GM23338 (cell line): ENCODE data around the gene PIGB. TPM values are rescaled to one million over a fixed set of nuclear protein-coding genes. Genes with fewer than 3 reads are reported as not detected.
A peak's percentile ranks its signal among the peaks of the same experiment; 100 is the strongest.

Source experiments
- ATAC-seq: fragments of 200-7000 bp; cut with Tn5 transposase; 3 replicates; pipeline ENCODE4 v1.9.1; 2020
- DNase-seq: peaks from one replicate; pipeline ENCODE4 v3.0.0-alpha.2; 2015; ENCODE audit warnings: low spot score
- H2AFZ ChIP-seq: fragments of 200-600 bp; sonication (generic); 2 replicates; pipeline ENCODE4 v1.8.0; 2016; ENCODE audit warnings: antibody characterized with exemption, mild to moderate bottlenecking, moderate library complexity
- H3F3A ChIP-seq: fragments of 200-600 bp; sonication (generic); replicated peaks from 2 replicates; pipeline ENCODE4 v1.8.0; 2017; ENCODE audit warnings: antibody characterized with exemption, mixed run types, low read depth
- H3K27ac ChIP-seq: fragments of 200-600 bp; sonication (generic); 2 replicates; pipeline ENCODE4 v1.6.1; 2016; ENCODE audit warnings: low read depth
- H3K27me3 ChIP-seq: fragments of 200-600 bp; sonication (generic); 2 replicates; pipeline ENCODE4 v1.8.0; 2016; ENCODE audit warnings: mild to moderate bottlenecking, mixed run types, moderate library complexity; ENCODE audit not compliant: insufficient read depth
- H3K36me3 ChIP-seq: fragments of 200-600 bp; sonication (generic); 2 replicates; pipeline ENCODE4 v1.8.0; 2016; ENCODE audit warnings: mild to moderate bottlenecking; ENCODE audit not compliant: insufficient read depth
- H3K4me1 ChIP-seq: fragments of 200-600 bp; sonication (generic); 2 replicates; pipeline ENCODE4 v1.8.0; 2016; ENCODE audit warnings: mild to moderate bottlenecking, moderate library complexity; ENCODE audit not compliant: insufficient read depth
- H3K4me2 ChIP-seq: fragments of 200-600 bp; sonication (generic); 2 replicates; pipeline ENCODE4 v1.7.1; 2017; ENCODE audit warnings: mixed run types
- H3K4me3 ChIP-seq: fragments of 200-600 bp; sonication (generic); 2 replicates; pipeline ENCODE4 v1.6.1; 2016; ENCODE audit warnings: mixed run types
- H3K79me2 ChIP-seq: fragments of 200-600 bp; sonication (generic); replicated peaks from 2 replicates; pipeline ENCODE4 v1.8.0; 2017; ENCODE audit warnings: mild to moderate bottlenecking; ENCODE audit not compliant: insufficient read depth
- H3K9me2 ChIP-seq: fragments of 200-600 bp; sonication (generic); 2 replicates; pipeline ENCODE4 v1.8.0; 2017; ENCODE audit not compliant: insufficient read depth
- H4K20me1 ChIP-seq: fragments of 200-600 bp; sonication (generic); replicated peaks from 2 replicates; pipeline ENCODE4 v1.8.0; 2017; ENCODE audit warnings: mild to moderate bottlenecking; ENCODE audit not compliant: insufficient read depth
- H3K27ac Mint-ChIP-seq: 2 replicates; pipeline ENCODE4 v1.8.0; 2020; ENCODE audit warnings: inconsistent platforms, mild to moderate bottlenecking, moderate library complexity, mixed read lengths
- H3K27me3 Mint-ChIP-seq: 3 replicates; pipeline ENCODE4 v1.8.0; 2022; ENCODE audit warnings: low read depth, mild to moderate bottlenecking, moderate library complexity, mixed read lengths, inconsistent platforms; ENCODE audit not compliant: insufficient read depth, poor library complexity
- H3K36me3 Mint-ChIP-seq: 3 replicates; pipeline ENCODE4 v1.8.0; 2021; ENCODE audit warnings: low read depth, mild to moderate bottlenecking, inconsistent platforms, moderate library complexity, mixed read lengths
- H3K4me1 Mint-ChIP-seq: 3 replicates; pipeline ENCODE4 v1.8.0; 2020; ENCODE audit warnings: mild to moderate bottlenecking, inconsistent platforms, mixed read lengths
- H3K4me3 Mint-ChIP-seq: 3 replicates; pipeline ENCODE4 v1.8.0; 2021; ENCODE audit warnings: moderate library complexity, mild to moderate bottlenecking, inconsistent platforms, mixed read lengths
- H3K9me3 Mint-ChIP-seq: 3 replicates; pipeline ENCODE4 v1.8.0; 2020; ENCODE audit warnings: moderate library complexity, mild to moderate bottlenecking, inconsistent platforms, mixed read lengths
- NANOG ChIP-seq: IDR thresholded peaks from 2 replicates; pipeline ENCODE4 v1.6.1; 2016; ENCODE audit warnings: antibody characterized with exemption, borderline replicate concordance
- POLR2AphosphoS5 ChIP-seq: IDR thresholded peaks from 2 replicates; pipeline ENCODE4 v1.6.1; 2016; ENCODE audit warnings: antibody characterized with exemption, low read depth
- STAT1 ChIP-seq: IDR thresholded peaks from one replicate; pipeline ENCODE4 v1.6.1; 2016; ENCODE audit warnings: antibody characterized with exemption; ENCODE audit not compliant: unreplicated experiment
- ZNF114 ChIP-seq: fragments of 250-450 bp; sonication (Bioruptor Pico); IDR thresholded peaks from 2 replicates; pipeline ENCODE4 v1.5.0; 2020; ENCODE audit warnings: mild to moderate bottlenecking, moderate library complexity
- ZNF331 ChIP-seq: fragments of 250-450 bp; sonication (Bioruptor Pico); IDR thresholded peaks from 2 replicates; pipeline ENCODE4 v1.5.0; 2020; ENCODE audit warnings: low read depth, mild to moderate bottlenecking, moderate library complexity
- ZNF462 ChIP-seq: fragments of 250-450 bp; sonication (Bioruptor Pico); IDR thresholded peaks from 2 replicates; pipeline ENCODE4 v1.5.0; 2020; ENCODE audit warnings: mild to moderate bottlenecking, moderate library complexity
- polyA plus RNA-seq: library from polyadenylated mRNA; unstranded; fragments of >200 nt; fragmentation: Nextera tagmentation; extraction: Ambion mirVana; gene quantifications from 2 replicates; pipeline ENCODE4 v1.2.1, GENCODE V29; 2016
- total RNA-seq: library from RNA; depleted of rRNA; stranded (reverse); fragments of >200 nt; shearing (Covaris generic); gene quantifications from 2 replicates; pipeline ENCODE4 v1.2.3, GENCODE V29; 2014
- TF ChIP-seq, protein P1 (sequence below): IDR thresholded peaks from one replicate; pipeline ENCODE4 v1.6.1; 2018; ENCODE audit warnings: antibody characterized with exemption; ENCODE audit not compliant: unreplicated experiment
- TF ChIP-seq, protein P2 (sequence below), 2 experiments: fragments of 200-600 bp in 1 of 2; sonication (generic) in 1 of 2; conservative IDR thresholded peaks; 2 replicates each; pipeline versions ENCODE4 v1.5.1 to v1.6.1; 2016 to 2017; ENCODE audit warnings: antibody characterized with exemption in 2 of 2, low read depth in 2 of 2, mild to moderate bottlenecking in 2 of 2, moderate library complexity in 1 of 2

Gene PIGB
- total and polyA plus RNA-seq, 2 experiments from 2014 or later = 6.1 to 9.0 TPM

DNA sequence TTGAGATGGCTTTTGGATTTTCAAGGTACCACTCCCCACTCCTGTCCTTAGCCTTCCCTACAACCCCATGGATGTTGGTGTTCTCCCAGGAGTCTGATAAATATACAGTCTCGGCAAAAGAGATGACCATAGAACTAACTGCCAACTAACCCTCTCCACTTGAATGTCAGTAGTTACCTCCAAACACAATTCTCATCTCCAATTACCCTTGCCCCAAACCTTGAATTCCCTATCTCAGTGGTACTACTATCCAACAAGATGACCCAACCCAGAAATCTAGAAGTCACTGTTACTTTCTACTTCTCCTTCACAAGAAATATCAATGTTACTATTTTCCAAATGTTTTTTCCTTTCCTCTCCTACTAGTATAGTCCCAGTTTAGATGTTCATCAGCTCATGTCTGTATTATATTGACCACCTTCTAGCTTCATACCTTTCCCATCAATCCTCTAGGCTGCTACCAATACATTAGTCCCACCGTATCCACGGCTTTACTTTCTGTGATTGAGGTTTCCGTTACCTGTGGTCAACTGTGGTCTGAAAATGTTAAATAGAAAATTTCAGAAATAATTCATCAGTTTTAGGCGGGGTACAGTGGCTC, 38.1 kb downstream of the PIGB start:
- no peaks in the 10 kb centered on the region for H3K9me2 ChIP-seq
- H3K27ac ChIP-seq = no peak overlapping the region
- H4K20me1 ChIP-seq = no peaks in the 10 kb centered on the region
- TF ChIP-seq STAT1 (no peak), ZNF462 (CRISPR knock-in tag) (no peak), ZNF331 (no peak), POLR2AphosphoS5 (no peak), NANOG (no peak), ZNF114 (CRISPR knock-in tag) (no peak)
- TF ChIP-seq, protein P1, sequence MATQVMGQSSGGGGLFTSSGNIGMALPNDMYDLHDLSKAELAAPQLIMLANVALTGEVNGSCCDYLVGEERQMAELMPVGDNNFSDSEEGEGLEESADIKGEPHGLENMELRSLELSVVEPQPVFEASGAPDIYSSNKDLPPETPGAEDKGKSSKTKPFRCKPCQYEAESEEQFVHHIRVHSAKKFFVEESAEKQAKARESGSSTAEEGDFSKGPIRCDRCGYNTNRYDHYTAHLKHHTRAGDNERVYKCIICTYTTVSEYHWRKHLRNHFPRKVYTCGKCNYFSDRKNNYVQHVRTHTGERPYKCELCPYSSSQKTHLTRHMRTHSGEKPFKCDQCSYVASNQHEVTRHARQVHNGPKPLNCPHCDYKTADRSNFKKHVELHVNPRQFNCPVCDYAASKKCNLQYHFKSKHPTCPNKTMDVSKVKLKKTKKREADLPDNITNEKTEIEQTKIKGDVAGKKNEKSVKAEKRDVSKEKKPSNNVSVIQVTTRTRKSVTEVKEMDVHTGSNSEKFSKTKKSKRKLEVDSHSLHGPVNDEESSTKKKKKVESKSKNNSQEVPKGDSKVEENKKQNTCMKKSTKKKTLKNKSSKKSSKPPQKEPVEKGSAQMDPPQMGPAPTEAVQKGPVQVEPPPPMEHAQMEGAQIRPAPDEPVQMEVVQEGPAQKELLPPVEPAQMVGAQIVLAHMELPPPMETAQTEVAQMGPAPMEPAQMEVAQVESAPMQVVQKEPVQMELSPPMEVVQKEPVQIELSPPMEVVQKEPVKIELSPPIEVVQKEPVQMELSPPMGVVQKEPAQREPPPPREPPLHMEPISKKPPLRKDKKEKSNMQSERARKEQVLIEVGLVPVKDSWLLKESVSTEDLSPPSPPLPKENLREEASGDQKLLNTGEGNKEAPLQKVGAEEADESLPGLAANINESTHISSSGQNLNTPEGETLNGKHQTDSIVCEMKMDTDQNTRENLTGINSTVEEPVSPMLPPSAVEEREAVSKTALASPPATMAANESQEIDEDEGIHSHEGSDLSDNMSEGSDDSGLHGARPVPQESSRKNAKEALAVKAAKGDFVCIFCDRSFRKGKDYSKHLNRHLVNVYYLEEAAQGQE = no peak
- TF ChIP-seq, protein P2, sequence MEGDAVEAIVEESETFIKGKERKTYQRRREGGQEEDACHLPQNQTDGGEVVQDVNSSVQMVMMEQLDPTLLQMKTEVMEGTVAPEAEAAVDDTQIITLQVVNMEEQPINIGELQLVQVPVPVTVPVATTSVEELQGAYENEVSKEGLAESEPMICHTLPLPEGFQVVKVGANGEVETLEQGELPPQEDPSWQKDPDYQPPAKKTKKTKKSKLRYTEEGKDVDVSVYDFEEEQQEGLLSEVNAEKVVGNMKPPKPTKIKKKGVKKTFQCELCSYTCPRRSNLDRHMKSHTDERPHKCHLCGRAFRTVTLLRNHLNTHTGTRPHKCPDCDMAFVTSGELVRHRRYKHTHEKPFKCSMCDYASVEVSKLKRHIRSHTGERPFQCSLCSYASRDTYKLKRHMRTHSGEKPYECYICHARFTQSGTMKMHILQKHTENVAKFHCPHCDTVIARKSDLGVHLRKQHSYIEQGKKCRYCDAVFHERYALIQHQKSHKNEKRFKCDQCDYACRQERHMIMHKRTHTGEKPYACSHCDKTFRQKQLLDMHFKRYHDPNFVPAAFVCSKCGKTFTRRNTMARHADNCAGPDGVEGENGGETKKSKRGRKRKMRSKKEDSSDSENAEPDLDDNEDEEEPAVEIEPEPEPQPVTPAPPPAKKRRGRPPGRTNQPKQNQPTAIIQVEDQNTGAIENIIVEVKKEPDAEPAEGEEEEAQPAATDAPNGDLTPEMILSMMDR (conservative IDR thresholded peaks at IDR 0.05; ENCODE audit: low read depth in 2 of 2) = no peak
- H3F3A ChIP-seq = no peaks in the 10 kb centered on the region
- H3K4me1 ChIP-seq = peaks cover 12% of the 10 kb centered on the region
- H2AFZ ChIP-seq = no peak overlapping the region
- Mint-ChIP-seq H3K36me3 (no peaks in the 10 kb centered on the region), H3K27ac (peak overlapping the region; percentile 7; the same call in 1 of the 2 replicates), H3K4me1 (peaks cover 27% of the 10 kb centered on the region; the same call in 2 of the 3 replicates), H3K27me3 (no peaks in the 10 kb centered on the region), H3K9me3 (no peaks in the 10 kb centered on the region; the same call in 2 of the 3 replicates), H3K4me3 (no peak overlapping the region)
- no peaks in the 10 kb centered on the region for H3K36me3 ChIP-seq
- no peak overlapping the region for H3K4me2 ChIP-seq
- no peaks in the 10 kb centered on the region for H3K27me3 ChIP-seq
- no peaks in the 10 kb centered on the region for H3K79me2 ChIP-seq
- ATAC-seq = no peak
- H3K4me3 ChIP-seq = no peak overlapping the region
- no peak for DNase-seq
